ENCODE data around the gene SH3RF1.
"Not testable (repeated sequence)": the region's sequence is repeated elsewhere in the genome, so short reads cannot be mapped to it uniquely, and the experiment has no call there.

Gene SH3RF1

GRCh38 chr4:169270810-169271691, at the start of gene SH3RF1:
Gene SH3RF1, minus strand, starts transcription at chr4:169270956. Its CDS starts 1,744 bp downstream, at chr4:169269212.
- H3K36me3 Mint-ChIP-seq = no peaks in the 10 kb centered on the region
- H3K4me3 Mint-ChIP-seq = peak within 1 kb of the TSS; percentile 74
- peaks cover 53% of the 10 kb centered on the region for H3K27me3 Mint-ChIP-seq
- CTCF ChIA-PET = no interaction called here
- H3K27ac Mint-ChIP-seq = no peak within 1 kb of the TSS
- DNase-seq = peak; percentile 49
- H3K4me1 Mint-ChIP-seq = peaks cover 25% of the 10 kb centered on the region
- no peaks in the 10 kb centered on the region for H3K9me3 Mint-ChIP-seq

DNA sequence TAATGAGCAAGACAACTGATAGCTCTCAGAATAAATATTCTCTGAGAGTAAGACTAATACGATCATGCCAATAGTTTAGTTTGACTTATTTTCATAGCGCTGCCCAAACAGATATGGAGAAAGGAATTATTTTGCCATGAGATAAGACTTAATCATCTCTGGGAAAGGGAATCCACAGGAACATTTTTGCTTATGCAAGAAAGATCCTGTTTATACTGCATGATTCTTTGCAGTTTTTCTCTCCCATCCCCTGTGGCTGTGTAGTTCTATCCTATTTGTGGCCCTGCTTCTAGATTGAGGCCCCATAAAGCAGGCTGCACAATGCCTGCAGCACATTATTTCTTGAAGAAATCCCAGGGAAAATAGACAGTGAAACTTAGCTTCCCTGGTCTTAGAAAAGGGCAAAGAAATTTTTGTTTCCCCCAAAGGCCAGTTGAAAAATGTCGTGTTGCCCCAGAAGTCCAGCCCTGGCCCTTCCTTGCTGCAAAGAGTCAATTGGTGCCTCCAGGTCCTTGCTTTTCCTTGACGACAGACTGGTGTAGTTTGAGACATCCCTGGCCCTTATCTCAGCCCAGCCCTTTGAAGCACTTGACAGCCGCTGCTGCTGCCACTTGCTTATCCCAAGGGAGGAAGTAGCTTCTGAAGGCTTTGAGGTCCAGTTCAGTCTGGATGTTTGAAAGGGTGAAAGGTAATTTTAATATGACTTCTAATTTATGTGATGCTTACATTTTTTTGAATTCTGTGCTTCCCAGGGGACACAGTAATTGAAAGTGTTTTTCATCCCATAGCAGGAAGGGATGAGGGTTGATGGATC, 45.0 kb upstream of the SH3RF1 start:
- Mint-ChIP-seq H3K36me3 (no peaks in the 10 kb centered on the region), H3K4me1 (no peaks in the 10 kb centered on the region), H3K27ac (no peak overlapping the region), H3K9me3 (no peaks in the 10 kb centered on the region), H3K4me3 (no peak overlapping the region), H3K27me3 (peaks cover 5% of the 10 kb centered on the region)
- CTCF ChIA-PET = no interaction called here
- no peak for DNase-seq

- Mint-ChIP-seq H3K4me3 (no peak overlapping the region), H3K27ac (no peak overlapping the region), H3K4me1 (no peaks in the 10 kb centered on the region), H3K27me3 (peaks cover 5% of the 10 kb centered on the region), H3K36me3 (no peaks in the 10 kb centered on the region), H3K9me3 (no peaks in the 10 kb centered on the region)
- DNase-seq = no peak
- CTCF ChIA-PET = no interaction called here
Observed at GRCh38 chr4:169314906-169315305, 44.1 kb upstream of the SH3RF1 start.

DNA sequence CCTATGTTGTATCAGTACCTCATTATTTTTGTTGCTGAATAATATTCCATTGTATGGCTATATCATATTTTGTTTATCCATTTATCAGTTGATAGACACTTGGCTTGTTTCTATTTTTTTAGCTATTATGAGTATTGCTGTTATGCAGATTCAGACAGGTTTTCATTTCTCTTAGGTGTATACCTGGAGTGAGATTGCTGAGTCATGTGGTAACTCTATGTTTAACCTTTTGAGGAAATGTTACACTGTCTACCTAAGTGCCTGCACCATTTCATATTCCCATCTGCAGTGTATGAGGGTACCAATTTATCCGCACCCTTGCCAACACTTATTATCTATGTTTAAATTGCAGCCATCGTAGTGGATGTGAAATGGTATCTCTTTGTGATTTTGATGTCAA, 43.0 kb upstream of the SH3RF1 start:
- Mint-ChIP-seq H3K4me3 (no peak overlapping the region), H3K27me3 (peaks cover 5% of the 10 kb centered on the region), H3K27ac (no peak overlapping the region), H3K4me1 (no peaks in the 10 kb centered on the region), H3K9me3 (no peaks in the 10 kb centered on the region), H3K36me3 (no peaks in the 10 kb centered on the region)
- CTCF ChIA-PET = no interaction called here
- DNase-seq = no peak

DNA sequence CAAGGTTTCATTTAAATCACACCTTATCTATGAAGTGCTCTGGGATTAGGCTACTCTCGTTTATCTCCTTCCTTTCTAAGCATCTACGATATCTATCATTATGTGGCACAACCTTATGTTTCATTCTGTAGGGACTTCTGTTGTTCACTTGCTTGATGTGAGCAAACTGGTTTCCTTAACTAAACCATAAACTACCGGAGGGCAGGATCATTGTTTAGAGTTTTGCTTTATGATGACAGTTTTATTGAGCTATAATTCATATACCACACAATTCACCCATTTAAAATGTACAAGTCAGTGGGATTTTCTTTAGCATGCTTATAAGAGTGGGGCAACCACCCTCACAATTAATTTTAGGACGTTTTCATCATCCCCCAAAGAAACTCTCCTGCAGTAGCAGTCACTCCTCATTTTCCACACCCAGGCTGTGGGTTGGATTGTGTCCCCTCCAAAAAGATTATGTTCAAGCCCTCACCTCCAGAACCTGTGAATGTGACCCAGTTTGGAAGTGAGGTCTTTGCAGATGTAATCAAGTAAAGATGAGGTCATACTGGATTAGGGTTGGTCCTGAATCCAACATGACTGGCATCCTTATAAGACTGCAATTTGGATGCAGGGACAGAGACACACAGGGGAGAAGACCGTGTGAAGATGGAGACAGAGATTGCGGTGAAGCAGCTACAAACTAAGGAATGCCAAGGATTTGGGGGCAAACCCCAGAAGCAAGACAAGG, 42.1 kb upstream of the SH3RF1 start:
- Mint-ChIP-seq H3K27me3 (peaks cover 5% of the 10 kb centered on the region), H3K4me3 (no peak overlapping the region)

DNA sequence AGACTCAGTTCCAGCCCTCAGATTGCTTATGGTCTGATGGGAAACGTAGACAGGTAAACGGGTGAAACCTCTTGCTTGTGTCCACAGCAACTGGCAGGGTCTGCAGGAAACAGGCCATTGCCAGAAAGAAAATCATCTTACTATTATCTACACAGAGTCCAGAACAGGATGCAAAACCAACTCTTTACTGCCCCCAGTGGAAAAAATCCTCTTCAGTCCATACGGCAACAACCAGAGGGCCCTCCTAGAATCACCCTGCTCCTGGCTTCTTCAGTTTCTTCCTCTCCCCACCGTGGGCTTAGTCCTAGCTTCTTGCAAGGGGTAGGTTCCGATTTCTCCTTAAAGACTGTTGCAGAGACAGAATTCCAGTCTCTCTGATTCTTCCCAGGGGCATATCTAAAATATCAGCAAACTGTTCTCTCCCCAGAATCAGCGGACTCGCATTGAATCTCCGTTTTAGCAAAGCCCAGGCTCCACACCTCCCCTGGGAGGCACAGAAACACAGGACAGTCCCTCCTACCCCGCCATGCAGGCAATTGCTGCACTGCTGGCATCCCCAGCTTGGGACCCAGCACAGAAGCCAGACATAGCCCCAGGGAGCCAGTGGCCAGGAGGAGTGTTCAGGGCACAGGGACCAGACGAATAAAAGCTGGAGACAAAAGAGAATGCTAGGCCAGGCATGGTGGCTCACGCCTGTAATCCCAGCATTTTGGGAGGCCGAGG, 41.0 kb upstream of the SH3RF1 start:
- no peak overlapping the region for H3K27ac Mint-ChIP-seq
- no peak for DNase-seq
- H3K4me3 Mint-ChIP-seq = no peak overlapping the region
- CTCF ChIA-PET = interaction anchor here (0.8 to 1.1 kb wide), 2 partner anchors 34 to 174 kb away, joined by 3 to 4 read pairs; no protein-coding TSS in a partner anchor
- H3K36me3 Mint-ChIP-seq = no peaks in the 10 kb centered on the region
- no peaks in the 10 kb centered on the region for H3K4me1 Mint-ChIP-seq
- H3K27me3 Mint-ChIP-seq = peaks cover 5% of the 10 kb centered on the region
- H3K9me3 Mint-ChIP-seq = no peaks in the 10 kb centered on the region

More for the DNA sequence above, 42.1 kb upstream of the SH3RF1 start:
- no peaks in the 10 kb centered on the region for H3K4me1 Mint-ChIP-seq
- H3K27ac Mint-ChIP-seq = no peak overlapping the region
- H3K9me3 Mint-ChIP-seq = no peaks in the 10 kb centered on the region
- no peaks in the 10 kb centered on the region for H3K36me3 Mint-ChIP-seq
- CTCF ChIA-PET = no interaction called here
- no peak for DNase-seq

- peaks cover 5% of the 10 kb centered on the region for H3K27me3 Mint-ChIP-seq
- H3K36me3 Mint-ChIP-seq = no peaks in the 10 kb centered on the region
- no peak overlapping the region for H3K4me3 Mint-ChIP-seq
- H3K9me3 Mint-ChIP-seq = no peaks in the 10 kb centered on the region
- H3K4me1 Mint-ChIP-seq = no peaks in the 10 kb centered on the region
- DNase-seq = no peak
- CTCF ChIA-PET = no interaction called here
- H3K27ac Mint-ChIP-seq = no peak overlapping the region
Observed at GRCh38 chr4:169309326-169309967, 38.7 kb upstream of the SH3RF1 start.

DNA sequence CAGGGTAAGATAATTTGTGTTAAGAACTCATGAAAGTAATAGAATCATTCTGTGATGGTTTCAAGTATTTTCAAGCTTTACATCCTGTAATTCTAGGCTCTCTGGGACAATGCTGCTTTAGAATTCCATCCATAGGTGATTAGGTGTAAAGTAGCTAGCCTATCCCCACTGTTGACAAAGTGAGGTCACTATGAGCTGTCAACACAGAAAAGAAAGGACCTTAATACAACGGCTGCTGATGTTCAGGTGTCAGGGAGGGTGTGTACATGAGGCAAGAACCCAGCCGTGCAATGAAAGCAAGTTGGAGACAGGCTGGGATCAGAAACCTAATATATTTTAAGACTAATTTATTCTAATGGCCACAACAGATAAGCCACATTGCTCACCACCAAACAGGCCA, 36.8 kb upstream of the SH3RF1 start:
- H3K9me3 Mint-ChIP-seq = no peaks in the 10 kb centered on the region
- H3K36me3 Mint-ChIP-seq = no peaks in the 10 kb centered on the region
- H3K27me3 Mint-ChIP-seq = no peaks in the 10 kb centered on the region
- CTCF ChIA-PET = no interaction called here
- no peak for DNase-seq
- no peaks in the 10 kb centered on the region for H3K4me1 Mint-ChIP-seq
- no peak overlapping the region for H3K27ac Mint-ChIP-seq
- H3K4me3 Mint-ChIP-seq = no peak overlapping the region

DNA sequence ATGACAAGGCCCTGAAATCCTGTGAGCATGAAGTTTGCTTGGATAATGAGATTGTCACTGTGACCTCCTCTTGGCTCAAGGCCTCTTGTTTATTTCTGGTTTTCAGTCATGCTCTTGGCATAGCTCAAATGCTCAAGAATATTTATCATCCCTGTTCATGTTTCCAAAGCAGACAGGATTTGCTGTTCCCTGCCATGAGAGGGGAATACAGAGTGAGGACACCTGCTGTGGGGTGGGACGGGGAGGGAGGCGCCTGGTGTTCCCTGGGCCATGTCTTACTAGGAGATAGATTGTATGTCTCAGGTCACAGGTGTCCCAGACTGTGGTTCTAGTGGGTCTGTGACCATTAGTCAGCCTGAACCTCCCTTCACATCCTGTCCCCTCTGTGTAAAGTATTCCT, 34.9 kb upstream of the SH3RF1 start:
- Mint-ChIP-seq H3K27me3 (no peaks in the 10 kb centered on the region), H3K4me3 (no peak overlapping the region), H3K9me3 (no peaks in the 10 kb centered on the region), H3K27ac (no peak overlapping the region), H3K4me1 (no peaks in the 10 kb centered on the region), H3K36me3 (no peaks in the 10 kb centered on the region)
- CTCF ChIA-PET = no interaction called here
- no peak for DNase-seq

DNA sequence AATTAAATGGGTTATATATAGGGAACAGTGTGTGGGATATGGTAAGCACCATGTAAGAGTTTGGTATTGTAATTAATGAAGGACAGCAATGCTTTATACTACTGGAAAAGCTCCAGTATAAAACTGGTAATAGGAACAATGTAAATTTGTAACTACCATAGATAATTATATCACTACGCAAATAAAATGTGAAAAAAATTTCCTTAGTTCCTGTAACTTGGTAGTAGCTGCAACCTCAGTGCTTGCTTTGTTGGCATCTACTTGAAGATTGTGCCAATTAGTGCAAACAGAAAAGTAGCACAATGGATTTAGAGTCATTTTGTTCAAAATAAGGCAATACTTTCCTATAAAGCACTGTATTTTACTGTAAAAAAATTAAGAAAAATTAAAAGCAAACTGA, 34.4 kb upstream of the SH3RF1 start:
- Mint-ChIP-seq H3K27ac (no peak overlapping the region), H3K27me3 (no peaks in the 10 kb centered on the region), H3K36me3 (no peaks in the 10 kb centered on the region), H3K4me1 (no peaks in the 10 kb centered on the region), H3K9me3 (no peaks in the 10 kb centered on the region), H3K4me3 (no peak overlapping the region)
- DNase-seq = no peak
- CTCF ChIA-PET = interaction anchor here (0.7 kb wide), 1 partner anchor 288 kb away, joined by 3 read pairs; no protein-coding TSS in a partner anchor

GRCh38 chr4:169295822-169296221, 25.1 kb upstream of the SH3RF1 start:
- CTCF ChIA-PET = no interaction called here
- H3K9me3 Mint-ChIP-seq = no peaks in the 10 kb centered on the region
- peaks cover 29% of the 10 kb centered on the region for H3K27me3 Mint-ChIP-seq

GRCh38 chr4:169293343-169294176, 22.8 kb upstream of the SH3RF1 start:
- no peak for DNase-seq
- H3K36me3 Mint-ChIP-seq = no peaks in the 10 kb centered on the region
- H3K27ac Mint-ChIP-seq = no peak overlapping the region
- H3K4me3 Mint-ChIP-seq = no peak overlapping the region
- H3K4me1 Mint-ChIP-seq = no peaks in the 10 kb centered on the region
- H3K27me3 Mint-ChIP-seq = peaks cover 29% of the 10 kb centered on the region
- CTCF ChIA-PET = no interaction called here
- H3K9me3 Mint-ChIP-seq = no peaks in the 10 kb centered on the region

More at GRCh38 chr4:169295822-169296221, 25.1 kb upstream of the SH3RF1 start:
- H3K4me1 Mint-ChIP-seq = no peaks in the 10 kb centered on the region
- no peak overlapping the region for H3K27ac Mint-ChIP-seq
- no peak for DNase-seq
- no peak overlapping the region for H3K4me3 Mint-ChIP-seq
- no peaks in the 10 kb centered on the region for H3K36me3 Mint-ChIP-seq

DNA sequence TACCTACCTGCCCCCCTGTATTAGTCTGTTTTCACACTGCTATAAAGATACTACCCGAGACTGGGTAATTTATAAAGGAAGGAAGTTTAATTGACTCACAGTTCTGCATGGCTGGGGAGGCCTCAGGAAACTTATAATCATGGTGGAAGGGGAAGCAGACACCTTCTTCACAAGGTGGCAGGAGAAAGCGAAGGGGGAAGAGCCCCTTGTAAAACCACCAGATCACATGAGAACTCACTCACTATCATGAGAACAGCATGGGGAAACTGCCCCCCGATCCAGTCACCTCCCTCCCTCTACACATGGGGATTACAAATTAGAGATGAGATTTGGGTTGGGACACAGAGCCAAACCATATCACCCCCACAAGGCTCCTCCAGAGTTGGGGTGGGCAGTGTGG, 17.2 kb upstream of the SH3RF1 start:
- CTCF ChIA-PET, H3K4me1 Mint-ChIP-seq, H3K27ac Mint-ChIP-seq, H3K36me3 Mint-ChIP-seq, H3K9me3 Mint-ChIP-seq, DNase-seq, H3K4me3 Mint-ChIP-seq: not testable (repeated sequence)
- H3K27me3 Mint-ChIP-seq = peaks cover 14% of the 10 kb centered on the region

All from activated naive CD4-positive, alpha-beta T cell treated with anti-CD3 and anti-CD28 coated beads, Interleukin-2, amount 10 ng/mL, durations not matched to agents 7 days and 5 days (primary cell).